ENCODE measurements around the gene ZBTB20. TPM values are rescaled to one million over a fixed set of nuclear protein-coding genes. Genes with fewer than 3 reads are reported as not detected.

Gene ZBTB20
- total RNA-seq, 1 donor: 32.9 TPM

GRCh38 chr3:114866430-114866829 is 280.7 kb downstream of the ZBTB20 start:
- no peak for DNase-seq (ENCODE audit: insufficient read length, low spot score, missing footprints)
- no peak overlapping the region for H3K4me2 ChIP-seq (ENCODE audit: insufficient read depth, low read length)
- H3K4me1 ChIP-seq (ENCODE audit: insufficient read depth, low read length): no peaks in the 10 kb centered on the region
- no peak for TF ChIP-seq CTCF (IDR thresholded peaks at IDR 0.05; ENCODE audit: extremely low read depth, low read depth, low read length)
- no peak overlapping the region for H2AFZ ChIP-seq (ENCODE audit: low read length)
- no peaks in the 10 kb centered on the region for H3K36me3 ChIP-seq (ENCODE audit: insufficient read depth, low read length)
- H3K9me3 ChIP-seq (ENCODE audit: low read depth, low read length): no peaks in the 10 kb centered on the region
- H4K20me1 ChIP-seq (ENCODE audit: insufficient read depth, low read length): no peaks in the 10 kb centered on the region
- no peak overlapping the region for H3K4me3 ChIP-seq (ENCODE audit: insufficient read depth, low read length)
- H3K27ac ChIP-seq (ENCODE audit: low read depth, low read length): no peak overlapping the region
- no peaks in the 10 kb centered on the region for H3K79me2 ChIP-seq (ENCODE audit: insufficient read depth, low read length)
- no peaks in the 10 kb centered on the region for H3K27me3 ChIP-seq (ENCODE audit: insufficient read depth, low read length)

GRCh38 chr3:114864970-114865369 is 282.1 kb downstream of the ZBTB20 start:
- Histone ChIP-seq H3K79me2 (ENCODE audit: insufficient read depth, low read length) (no peaks in the 10 kb centered on the region), H3K27me3 (ENCODE audit: insufficient read depth, low read length) (no peaks in the 10 kb centered on the region), H3K4me1 (ENCODE audit: insufficient read depth, low read length) (no peaks in the 10 kb centered on the region), H3K27ac (ENCODE audit: low read depth, low read length) (no peak overlapping the region), H3K36me3 (ENCODE audit: insufficient read depth, low read length) (no peaks in the 10 kb centered on the region), H2AFZ (ENCODE audit: low read length) (no peak overlapping the region), H4K20me1 (ENCODE audit: insufficient read depth, low read length) (no peaks in the 10 kb centered on the region), H3K4me2 (ENCODE audit: insufficient read depth, low read length) (no peak overlapping the region), H3K9me3 (ENCODE audit: low read depth, low read length) (no peaks in the 10 kb centered on the region), H3K4me3 (ENCODE audit: insufficient read depth, low read length) (no peak overlapping the region)
- no peak for TF ChIP-seq CTCF (IDR thresholded peaks at IDR 0.05; ENCODE audit: extremely low read depth, low read depth, low read length)
- no peak for DNase-seq (ENCODE audit: insufficient read length, low spot score, missing footprints)

GRCh38 chr3:114863848-114864247 is 283.2 kb downstream of the ZBTB20 start:
- peak overlapping the region; percentile 78 for H2AFZ ChIP-seq (ENCODE audit: low read length)
- no peaks in the 10 kb centered on the region for H3K79me2 ChIP-seq (ENCODE audit: insufficient read depth, low read length)
- no peaks in the 10 kb centered on the region for H4K20me1 ChIP-seq (ENCODE audit: insufficient read depth, low read length)
- H3K9me3 ChIP-seq (ENCODE audit: low read depth, low read length): no peaks in the 10 kb centered on the region
- peak overlapping the region; percentile 82 for H3K4me2 ChIP-seq (ENCODE audit: insufficient read depth, low read length)
- no peak for DNase-seq (ENCODE audit: insufficient read length, low spot score, missing footprints)
- peak overlapping the region; percentile 58 for H3K4me3 ChIP-seq (ENCODE audit: insufficient read depth, low read length)
- no peaks in the 10 kb centered on the region for H3K36me3 ChIP-seq (ENCODE audit: insufficient read depth, low read length)
- no peak for TF ChIP-seq CTCF (IDR thresholded peaks at IDR 0.05; ENCODE audit: extremely low read depth, low read depth, low read length)
- no peaks in the 10 kb centered on the region for H3K27me3 ChIP-seq (ENCODE audit: insufficient read depth, low read length)
- peak overlapping the region; percentile 43 for H3K27ac ChIP-seq (ENCODE audit: low read depth, low read length)
- no peaks in the 10 kb centered on the region for H3K4me1 ChIP-seq (ENCODE audit: insufficient read depth, low read length)

- Histone ChIP-seq H4K20me1 (ENCODE audit: insufficient read depth, low read length) (no peaks in the 10 kb centered on the region), H3K4me1 (ENCODE audit: insufficient read depth, low read length) (no peaks in the 10 kb centered on the region), H3K79me2 (ENCODE audit: insufficient read depth, low read length) (no peaks in the 10 kb centered on the region), H2AFZ (ENCODE audit: low read length) (no peak overlapping the region), H3K4me3 (ENCODE audit: insufficient read depth, low read length) (no peak overlapping the region), H3K9me3 (ENCODE audit: low read depth, low read length) (no peaks in the 10 kb centered on the region), H3K4me2 (ENCODE audit: insufficient read depth, low read length) (no peak overlapping the region), H3K27ac (ENCODE audit: low read depth, low read length) (no peak overlapping the region), H3K36me3 (ENCODE audit: insufficient read depth, low read length) (no peaks in the 10 kb centered on the region), H3K27me3 (ENCODE audit: insufficient read depth, low read length) (no peaks in the 10 kb centered on the region)
- no peak for DNase-seq (ENCODE audit: insufficient read length, low spot score, missing footprints)
- TF ChIP-seq CTCF (IDR thresholded peaks at IDR 0.05; ENCODE audit: extremely low read depth, low read depth, low read length): no peak
Observed at GRCh38 chr3:114861666-114862065, 285.4 kb downstream of the ZBTB20 start.
